Activated CD4-positive, alpha-beta memory T cell treated with anti-CD3 and anti-CD28 coated beads for 36 hours (primary cell): Measurements from ENCODE around the gene ROBO4. TPM values are rescaled to one million over a fixed set of nuclear protein-coding genes. Genes with fewer than 3 reads are reported as not detected.

ENCODE experiments used
- CTCF ChIA-PET: fragments of 350-600 bp; sonication (Branson Sonifier 250); formaldehyde crosslinking; loops from one replicate; lab custom pipeline; 2021; ENCODE audit warnings: antibody characterized with exemption, inconsistent platforms; lab: Charles Lee
- POLR2A ChIA-PET: fragments of 350-600 bp; sonication (Branson Sonifier 250); formaldehyde crosslinking; loops from one replicate; lab custom pipeline; 2021; ENCODE audit warnings: antibody characterized with exemption; lab: Charles Lee
- DNase-seq: peaks from one replicate; pipeline ENCODE4 v3.0.0-alpha.2; 2020
- H3K27ac Mint-ChIP-seq: one replicate; pipeline ENCODE4 v1.8.0; 2021; ENCODE audit warnings: mixed read lengths
- H3K27me3 Mint-ChIP-seq: one replicate; pipeline ENCODE4 v1.8.0; 2021; ENCODE audit warnings: mixed read lengths
- H3K36me3 Mint-ChIP-seq: one replicate; pipeline ENCODE4 v1.8.0; 2021; ENCODE audit warnings: mixed read lengths
- H3K4me1 Mint-ChIP-seq: one replicate; pipeline ENCODE4 v1.8.0; 2021; ENCODE audit warnings: low read depth, mixed read lengths
- H3K4me3 Mint-ChIP-seq: one replicate; pipeline ENCODE4 v1.8.0; 2021; ENCODE audit warnings: mild to moderate bottlenecking, mixed read lengths
- H3K9me3 Mint-ChIP-seq: one replicate; pipeline ENCODE4 v1.8.0; 2021; ENCODE audit warnings: mixed read lengths
- intact Hi-C: fragments of 100-400 bp; cut with micrococcal nuclease; formaldehyde crosslinking; loops from one replicate; pipeline ENCODE4 v1.15.1; 2023
- total RNA-seq, 2 experiments: library from RNA; stranded (reverse); gene quantifications; one replicate each; pipeline ENCODE4 v1.2.3, GENCODE V29; 2021

The ROBO4 gene
- not detected for total RNA-seq

DNA sequence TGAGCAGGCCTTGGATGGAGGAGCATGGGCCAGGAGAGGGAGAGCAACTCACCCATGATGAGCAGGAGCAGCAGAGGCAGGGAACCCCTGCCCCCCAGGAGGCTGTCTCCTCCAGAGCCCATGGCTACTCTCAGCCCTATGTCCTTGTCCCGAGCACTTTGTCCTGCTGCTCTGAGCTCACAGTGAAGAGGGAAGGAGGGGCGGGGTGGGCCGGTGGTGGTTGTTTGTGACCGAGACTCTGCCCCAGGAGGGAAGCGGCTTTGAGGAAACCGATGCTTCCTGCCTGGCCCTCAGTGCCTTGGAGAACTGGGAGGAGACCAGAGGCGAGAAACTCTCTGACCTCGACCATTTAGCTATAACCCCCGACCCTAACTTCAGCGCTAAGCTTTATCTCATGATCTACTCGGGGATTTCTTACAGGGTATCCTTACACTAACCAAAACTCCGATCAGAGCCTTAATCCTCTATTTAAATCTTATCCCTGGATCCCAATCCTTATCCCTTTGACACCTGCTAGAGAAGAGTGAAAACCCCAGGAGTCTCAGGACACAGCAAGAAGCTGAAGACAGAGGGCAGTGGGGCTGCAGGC, at the start of gene ROBO4:
ROBO4 (minus strand) TSS at position 192 of the 589 bp plus-strand sequence; CDS start at position 122, 70 bp downstream.
- CTCF ChIA-PET, result interaction anchor here (0.6 to 2.3 kb wide), 3 partner anchors 21 to 245 kb away, joined by 3 to 8 read pairs (median 4); no protein-coding TSS in a partner anchor
- intact Hi-C loops, result no loop called here
- no peak within 1 kb of the TSS for H3K27ac Mint-ChIP-seq

DNA sequence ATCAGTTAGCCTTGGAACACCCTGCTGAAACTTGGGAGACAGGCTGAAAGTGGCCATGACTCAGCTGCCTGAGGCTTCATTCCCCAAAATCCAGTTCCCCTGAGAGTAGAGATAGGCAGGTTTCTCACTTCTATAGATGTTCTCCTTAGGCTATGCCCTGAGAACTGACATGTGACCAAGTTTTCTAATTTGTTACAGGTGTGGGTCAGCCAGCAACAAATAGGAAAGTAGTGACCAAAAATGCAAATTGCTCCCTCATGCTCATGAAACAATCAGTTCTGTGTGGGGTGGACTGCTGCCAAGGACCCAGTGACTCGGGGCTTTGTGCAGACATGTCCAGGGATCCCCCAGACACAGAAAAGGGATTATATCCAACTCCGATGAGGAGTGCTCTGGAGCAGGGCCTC, 49.1 kb upstream of the ROBO4 start:
- H3K36me3 Mint-ChIP-seq, result peaks cover 3% of the 10 kb centered on the region
- H3K27ac Mint-ChIP-seq, result no peak overlapping the region
- POLR2A ChIA-PET, result no interaction called here
- intact Hi-C loops, result no loop called here
- no peaks in the 10 kb centered on the region for H3K27me3 Mint-ChIP-seq
- CTCF ChIA-PET, result no interaction called here
- H3K4me1 Mint-ChIP-seq, result peaks cover 7% of the 10 kb centered on the region
- H3K9me3 Mint-ChIP-seq, result peaks cover 9% of the 10 kb centered on the region
- H3K4me3 Mint-ChIP-seq, result no peak overlapping the region
- DNase-seq, result no peak

More for the DNA sequence above, at the start of gene ROBO4:
- H3K4me1 Mint-ChIP-seq, result peaks cover 2% of the 10 kb centered on the region
- peaks cover 4% of the 10 kb centered on the region for H3K27me3 Mint-ChIP-seq
- POLR2A ChIA-PET, result no interaction called here
- no peaks in the 10 kb centered on the region for H3K9me3 Mint-ChIP-seq
- no peaks in the 10 kb centered on the region for H3K36me3 Mint-ChIP-seq
- no peak for DNase-seq
- H3K4me3 Mint-ChIP-seq, result no peak within 1 kb of the TSS

GRCh38 chr11:124945826-124946225, 48.2 kb upstream of the ROBO4 start:
- Mint-ChIP-seq H3K9me3 (peaks cover 9% of the 10 kb centered on the region), H3K4me3 (no peak overlapping the region), H3K27me3 (no peaks in the 10 kb centered on the region)

DNA sequence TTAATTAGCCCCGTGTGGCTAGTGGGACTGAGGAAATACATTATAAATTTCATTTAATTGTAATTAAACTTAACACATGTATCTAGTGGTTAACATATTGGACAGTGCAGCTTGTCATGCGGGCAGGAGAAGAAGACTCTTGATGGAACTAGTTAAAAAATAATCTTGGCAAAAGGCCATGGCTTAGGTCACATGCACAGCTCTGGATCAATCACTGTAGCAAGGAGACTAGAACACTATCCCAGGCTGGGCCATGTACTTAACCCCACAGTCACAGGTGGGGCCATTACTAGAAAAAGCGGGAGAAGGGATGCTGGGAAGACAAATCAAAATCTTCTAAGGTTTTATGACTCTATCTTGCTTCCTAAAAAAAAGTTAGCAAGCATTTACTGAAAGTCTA, 46.9 kb upstream of the ROBO4 start:
- POLR2A ChIA-PET, result no interaction called here
- intact Hi-C loops, result no loop called here
- no peak overlapping the region for H3K27ac Mint-ChIP-seq

More at GRCh38 chr11:124945826-124946225, 48.2 kb upstream of the ROBO4 start:
- DNase-seq, result no peak
- Mint-ChIP-seq H3K4me1 (peaks cover 7% of the 10 kb centered on the region), H3K27ac (no peak overlapping the region), H3K36me3 (peaks cover 3% of the 10 kb centered on the region)
- intact Hi-C loops, result no loop called here
- POLR2A ChIA-PET, result no interaction called here
- CTCF ChIA-PET, result no interaction called here

DNA sequence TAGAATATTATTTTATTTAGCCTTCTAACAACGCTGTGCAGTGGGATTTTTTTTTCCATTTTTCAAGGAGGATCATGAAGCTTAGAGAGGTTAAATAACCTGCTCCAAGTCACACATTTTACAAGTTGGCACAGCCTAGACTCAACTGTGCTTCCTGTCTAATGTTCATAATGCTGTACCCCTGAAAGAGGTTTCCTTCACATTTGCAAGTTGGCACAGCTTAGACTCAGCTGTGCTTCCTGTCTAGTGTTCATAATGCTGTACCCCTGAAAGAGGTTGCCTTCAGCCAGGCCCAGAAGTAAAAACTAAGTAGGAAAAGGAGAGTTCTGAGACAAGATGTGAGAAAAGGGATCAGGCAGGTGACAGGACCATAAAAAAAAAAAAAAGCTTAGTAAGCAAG, 46.1 kb upstream of the ROBO4 start:
- no peak overlapping the region for H3K4me3 Mint-ChIP-seq
- POLR2A ChIA-PET, result no interaction called here
- intact Hi-C loops, result no loop called here
- peaks cover 5% of the 10 kb centered on the region for H3K9me3 Mint-ChIP-seq
- no peaks in the 10 kb centered on the region for H3K27me3 Mint-ChIP-seq
- H3K4me1 Mint-ChIP-seq, result peaks cover 3% of the 10 kb centered on the region
- CTCF ChIA-PET, result interaction anchor here (0.6 kb wide), 1 partner anchor 120 kb away, joined by 3 read pairs; no protein-coding TSS in a partner anchor
- DNase-seq, result no peak
- peaks cover 1% of the 10 kb centered on the region for H3K36me3 Mint-ChIP-seq
- no peak overlapping the region for H3K27ac Mint-ChIP-seq

More for the DNA sequence above, 46.9 kb upstream of the ROBO4 start:
- no peak for DNase-seq
- no peaks in the 10 kb centered on the region for H3K27me3 Mint-ChIP-seq
- peaks cover 7% of the 10 kb centered on the region for H3K4me1 Mint-ChIP-seq
- H3K4me3 Mint-ChIP-seq, result no peak overlapping the region
- peaks cover 9% of the 10 kb centered on the region for H3K9me3 Mint-ChIP-seq
- H3K36me3 Mint-ChIP-seq, result peaks cover 3% of the 10 kb centered on the region
- CTCF ChIA-PET, result no interaction called here

GRCh38 chr11:124943254-124943616, 45.6 kb upstream of the ROBO4 start:
- peaks cover under 1% of the 10 kb centered on the region for H3K9me3 Mint-ChIP-seq
- H3K27me3 Mint-ChIP-seq, result no peaks in the 10 kb centered on the region
- intact Hi-C loops, result no loop called here
- H3K36me3 Mint-ChIP-seq, result no peaks in the 10 kb centered on the region
- ChIA-PET CTCF (interaction anchor here (1.2 kb wide), 1 partner anchor 11 kb away, joined by 3 read pairs; the partner anchor contains the start of gene CCDC15), POLR2A (no interaction called here)
- no peak overlapping the region for H3K27ac Mint-ChIP-seq
- DNase-seq, result no peak
- peaks cover 3% of the 10 kb centered on the region for H3K4me1 Mint-ChIP-seq
- no peak overlapping the region for H3K4me3 Mint-ChIP-seq

DNA sequence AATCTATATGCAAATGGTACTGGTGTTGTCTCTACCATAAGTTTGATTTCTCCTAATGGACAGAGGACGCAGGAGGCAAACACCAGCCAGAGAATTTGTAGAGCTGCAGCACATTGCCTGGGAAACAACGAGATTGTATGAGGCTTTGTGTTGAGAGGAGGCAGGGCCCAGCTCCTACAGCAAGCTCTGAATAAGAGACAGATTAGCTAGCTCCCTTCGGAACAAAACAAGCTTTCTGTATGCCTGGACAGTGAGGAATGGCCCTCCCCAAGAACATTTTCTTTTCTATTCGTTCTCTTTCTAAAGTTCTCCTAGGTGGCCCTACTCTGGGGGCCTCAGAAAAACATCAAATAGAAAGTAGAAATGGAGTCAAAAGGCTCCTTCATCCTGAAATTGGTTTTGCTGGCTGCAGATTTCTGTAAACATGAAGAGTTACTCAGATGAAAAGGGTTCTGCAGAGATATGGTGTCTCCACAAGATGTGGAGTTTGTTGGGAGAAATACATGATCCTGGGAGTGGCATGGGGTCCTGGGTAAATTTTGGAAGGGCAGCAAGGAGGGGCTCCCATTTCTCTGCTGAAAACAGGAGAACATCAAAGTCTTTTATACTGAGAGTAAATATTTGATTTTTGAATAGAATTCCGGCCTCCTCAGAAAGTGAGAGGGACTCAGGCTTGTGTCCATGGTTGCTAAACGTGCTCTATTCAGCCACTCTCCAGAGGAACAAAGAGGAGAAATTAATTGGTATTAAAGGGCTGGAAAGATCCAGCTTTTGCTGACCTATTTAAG, 45.0 kb upstream of the ROBO4 start:
- intact Hi-C loops, result no loop called here
- Mint-ChIP-seq H3K36me3 (no peaks in the 10 kb centered on the region), H3K4me1 (peaks cover 3% of the 10 kb centered on the region), H3K4me3 (no peak overlapping the region), H3K9me3 (no peaks in the 10 kb centered on the region), H3K27ac (no peak overlapping the region), H3K27me3 (no peaks in the 10 kb centered on the region)
- DNase-seq, result no peak
- ChIA-PET CTCF (interaction anchor here (1.2 kb wide), 1 partner anchor 11 kb away, joined by 3 read pairs; the partner anchor contains the start of gene CCDC15), POLR2A (no interaction called here)

DNA sequence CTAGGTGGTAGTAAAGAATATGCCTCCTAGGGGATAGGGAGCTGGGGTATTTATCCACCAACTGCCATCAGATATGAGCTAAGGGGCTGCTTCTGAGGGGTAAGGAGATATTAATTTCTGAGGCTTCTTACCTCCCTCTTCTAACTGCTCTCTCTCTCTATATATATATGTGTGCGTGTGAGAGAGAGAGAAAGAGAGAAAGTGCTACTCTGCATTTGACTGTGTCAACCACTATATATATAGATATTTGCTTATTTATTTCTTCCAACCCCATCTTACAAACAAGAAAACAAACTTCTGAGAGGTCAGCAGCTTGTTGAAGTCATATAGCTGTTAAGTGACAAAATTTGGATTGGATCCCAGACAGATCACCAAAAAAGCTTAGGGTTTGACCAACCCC, 44.0 kb upstream of the ROBO4 start:
- no peak overlapping the region for H3K4me3 Mint-ChIP-seq
- intact Hi-C loops, result no loop called here
- ChIA-PET POLR2A (no interaction called here), CTCF (interaction anchor here (0.6 to 1.2 kb wide), 3 partner anchors 12 to 200 kb away, joined by 3 to 5 read pairs (median 3); partner anchors contain the start of gene CCDC15)
- no peaks in the 10 kb centered on the region for H3K27me3 Mint-ChIP-seq
- peaks cover 3% of the 10 kb centered on the region for H3K4me1 Mint-ChIP-seq
- DNase-seq, result no peak
- no peaks in the 10 kb centered on the region for H3K36me3 Mint-ChIP-seq
- H3K9me3 Mint-ChIP-seq, result no peaks in the 10 kb centered on the region
- H3K27ac Mint-ChIP-seq, result no peak overlapping the region

- no peaks in the 10 kb centered on the region for H3K36me3 Mint-ChIP-seq
- H3K4me1 Mint-ChIP-seq, result peaks cover 3% of the 10 kb centered on the region
- H3K27ac Mint-ChIP-seq, result no peak overlapping the region
- no peak for DNase-seq
- POLR2A ChIA-PET, result no interaction called here
- no peak overlapping the region for H3K4me3 Mint-ChIP-seq
- intact Hi-C loops, result no loop called here
- H3K9me3 Mint-ChIP-seq, result no peaks in the 10 kb centered on the region
- H3K27me3 Mint-ChIP-seq, result no peaks in the 10 kb centered on the region
- CTCF ChIA-PET, result interaction anchor here (0.6 kb wide), 1 partner anchor 516 kb away, joined by 3 read pairs; no protein-coding TSS in a partner anchor
These were observed 41.3 kb upstream of the ROBO4 start for GRCh38 chr11:124938970-124939369.

DNA sequence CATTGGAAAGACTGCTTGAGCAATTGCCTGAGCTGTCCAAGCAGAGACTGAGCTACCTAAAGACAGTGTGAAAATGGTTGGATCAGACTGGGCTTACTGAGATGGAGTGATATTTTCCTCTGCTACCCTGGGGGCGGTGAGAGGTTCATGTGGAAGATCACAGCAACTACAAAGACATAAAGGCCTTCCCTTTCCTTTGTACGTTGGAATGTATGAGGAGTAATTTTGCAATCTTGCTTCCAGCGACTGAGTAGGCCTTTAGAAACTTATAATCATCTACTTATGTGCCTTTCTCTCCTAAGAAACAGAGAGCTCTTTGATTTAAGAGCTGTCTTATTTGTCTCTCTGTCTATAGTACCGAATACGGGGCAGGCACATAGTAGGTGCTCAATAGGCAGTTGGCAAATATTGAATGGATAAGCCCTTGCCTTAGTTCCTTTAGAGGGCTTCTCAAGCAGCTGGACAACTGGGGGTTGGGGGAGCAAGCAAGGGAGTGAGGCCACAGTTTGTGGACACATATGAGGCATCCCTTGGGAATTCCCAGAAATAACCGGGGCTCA, 40.6 kb upstream of the ROBO4 start:
- Mint-ChIP-seq H3K27ac (no peak overlapping the region), H3K27me3 (no peaks in the 10 kb centered on the region), H3K9me3 (no peaks in the 10 kb centered on the region), H3K36me3 (no peaks in the 10 kb centered on the region), H3K4me1 (no peaks in the 10 kb centered on the region), H3K4me3 (no peak overlapping the region)
- DNase-seq, result no peak
- intact Hi-C loops, result no loop called here
- POLR2A ChIA-PET, result no interaction called here
- CTCF ChIA-PET, result no interaction called here

- Mint-ChIP-seq H3K27me3 (no peaks in the 10 kb centered on the region), H3K4me1 (no peaks in the 10 kb centered on the region), H3K9me3 (no peaks in the 10 kb centered on the region), H3K4me3 (no peak overlapping the region), H3K27ac (no peak overlapping the region), H3K36me3 (no peaks in the 10 kb centered on the region)
- POLR2A ChIA-PET, result no interaction called here
- intact Hi-C loops, result no loop called here
- CTCF ChIA-PET, result no interaction called here
- no peak for DNase-seq
These were observed 39.8 kb upstream of the ROBO4 start for GRCh38 chr11:124937336-124937935.
